Measurements from ENCODE around the gene STRAP. TPM values are rescaled to one million over a fixed set of nuclear protein-coding genes. Genes with fewer than 3 reads are reported as not detected.

Gene STRAP
- total and polyA plus RNA-seq, 8 donors, result 84.2 to 147 (median 133) TPM

DNA sequence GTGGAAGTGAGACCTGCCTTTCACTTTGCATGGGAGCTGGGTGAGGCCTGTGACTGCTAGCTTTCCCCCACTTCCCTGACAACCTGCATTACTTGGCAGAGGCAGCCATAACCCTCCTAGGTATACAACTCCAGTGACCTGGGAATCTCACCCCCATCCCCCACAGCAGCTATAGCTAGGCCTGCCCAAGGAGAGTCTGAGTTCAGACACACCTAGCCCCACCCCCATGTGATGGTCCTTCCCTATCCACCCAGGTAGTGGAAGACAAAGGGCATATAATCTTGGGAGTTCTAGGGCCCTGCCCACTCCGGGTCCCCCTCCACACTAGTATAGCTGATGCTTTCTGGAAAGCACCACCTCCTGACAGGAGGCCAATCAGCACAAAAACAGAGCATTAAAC is 6.3 kb upstream of the STRAP start:
- no peaks in the 10 kb centered on the region for H3K4me1 ChIP-seq
- H3K9me3 ChIP-seq, result no peaks in the 10 kb centered on the region
- no peak overlapping the region for H3K27ac ChIP-seq
- H3K36me3 ChIP-seq, result no peaks in the 10 kb centered on the region
- TF ChIP-seq, protein P1, sequence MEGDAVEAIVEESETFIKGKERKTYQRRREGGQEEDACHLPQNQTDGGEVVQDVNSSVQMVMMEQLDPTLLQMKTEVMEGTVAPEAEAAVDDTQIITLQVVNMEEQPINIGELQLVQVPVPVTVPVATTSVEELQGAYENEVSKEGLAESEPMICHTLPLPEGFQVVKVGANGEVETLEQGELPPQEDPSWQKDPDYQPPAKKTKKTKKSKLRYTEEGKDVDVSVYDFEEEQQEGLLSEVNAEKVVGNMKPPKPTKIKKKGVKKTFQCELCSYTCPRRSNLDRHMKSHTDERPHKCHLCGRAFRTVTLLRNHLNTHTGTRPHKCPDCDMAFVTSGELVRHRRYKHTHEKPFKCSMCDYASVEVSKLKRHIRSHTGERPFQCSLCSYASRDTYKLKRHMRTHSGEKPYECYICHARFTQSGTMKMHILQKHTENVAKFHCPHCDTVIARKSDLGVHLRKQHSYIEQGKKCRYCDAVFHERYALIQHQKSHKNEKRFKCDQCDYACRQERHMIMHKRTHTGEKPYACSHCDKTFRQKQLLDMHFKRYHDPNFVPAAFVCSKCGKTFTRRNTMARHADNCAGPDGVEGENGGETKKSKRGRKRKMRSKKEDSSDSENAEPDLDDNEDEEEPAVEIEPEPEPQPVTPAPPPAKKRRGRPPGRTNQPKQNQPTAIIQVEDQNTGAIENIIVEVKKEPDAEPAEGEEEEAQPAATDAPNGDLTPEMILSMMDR (IDR thresholded peaks at IDR 0.05), result no peak
- DNase-seq (no peak), ATAC-seq (no peak)
- H3K4me3 ChIP-seq, result no peak overlapping the region
- intact Hi-C loops (cut with DNase I), result no loop called here
- no peaks in the 10 kb centered on the region for H3K27me3 ChIP-seq

DNA sequence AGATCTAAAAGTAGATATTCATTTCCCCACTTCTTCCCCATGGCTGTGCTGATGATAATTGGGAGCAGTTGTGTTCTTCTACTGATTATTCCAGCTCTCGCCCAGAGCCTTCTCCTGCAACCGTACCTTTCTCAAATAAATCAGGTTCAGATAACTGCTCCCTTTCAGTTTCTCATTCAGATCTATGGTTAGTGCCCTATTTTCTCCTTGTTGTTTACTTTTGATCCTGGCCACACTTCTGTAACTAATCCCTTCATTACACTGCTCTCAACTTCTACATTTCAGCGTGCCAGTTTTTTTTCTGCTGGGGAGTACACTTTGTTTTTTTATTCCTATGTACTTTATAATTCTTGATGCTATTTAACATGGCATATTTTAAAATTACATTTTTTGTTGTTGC is 2.8 kb upstream of the STRAP start:
- Histone ChIP-seq H3K4me3 (no peak overlapping the region), H3K27ac (no peak overlapping the region), H3K27me3 (no peaks in the 10 kb centered on the region), H3K4me1 (peaks cover 11 to 24% of the 10 kb centered on the region in 2 donors), H3K9me3 (no peaks in the 10 kb centered on the region), H3K36me3 (no peaks in the 10 kb centered on the region)
- TF ChIP-seq, protein P1 (IDR thresholded peaks at IDR 0.05), result no peak
- intact Hi-C loops (cut with DNase I), result no loop called here
- ATAC-seq (no peak), DNase-seq (no peak)

DNA sequence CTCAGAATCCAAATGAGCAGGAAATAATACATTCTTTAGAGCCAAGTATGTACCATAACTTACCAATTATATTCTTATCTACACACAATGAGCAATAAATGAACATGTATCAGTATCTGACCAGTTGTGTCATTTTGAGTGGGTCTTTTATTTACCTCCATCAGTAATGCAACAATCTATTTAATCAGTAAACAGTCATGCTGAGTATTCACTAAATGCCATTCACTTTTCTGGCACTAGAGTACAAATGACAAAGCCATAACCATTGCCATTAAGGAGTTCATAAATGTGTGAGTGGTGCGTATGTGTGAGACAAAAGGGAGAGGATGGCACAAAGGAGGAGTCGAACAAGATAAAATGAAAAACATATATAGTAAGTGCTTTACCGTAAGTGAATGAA is 1.5 kb upstream of the STRAP start:
- ATAC-seq, result no peak

DNA sequence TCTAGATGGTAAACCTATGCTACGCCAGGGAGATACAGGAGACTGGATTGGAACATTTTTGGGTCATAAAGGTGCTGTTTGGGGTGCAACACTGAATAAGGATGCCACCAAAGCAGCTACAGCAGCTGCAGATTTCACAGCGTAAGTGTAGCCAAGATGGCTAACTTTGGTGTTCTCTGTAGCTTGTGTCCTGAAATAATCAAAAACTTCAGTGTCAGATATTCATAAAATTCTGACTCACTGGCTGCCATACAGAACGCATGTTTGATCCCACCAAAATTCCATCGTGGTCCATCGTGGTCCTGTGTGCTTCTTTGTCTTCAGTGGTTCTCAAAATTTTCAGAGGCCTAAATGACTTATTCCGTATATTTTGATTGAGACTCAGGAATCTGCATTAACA is 1.3 kb downstream of the STRAP start:
- Histone ChIP-seq H3K27ac (peak overlapping the region in 1 of 2 donors; percentile 96), H3K9me3 (no peaks in the 10 kb centered on the region), H3K27me3 (no peaks in the 10 kb centered on the region), H3K36me3 (peaks cover 0 to 16% of the 10 kb centered on the region in 2 donors), H3K4me1 (peaks cover 11 to 54% of the 10 kb centered on the region in 2 donors), H3K4me3 (peak overlapping the region; percentile 59 to 71)
- intact Hi-C loops (cut with DNase I), result no loop called here
- ATAC-seq (no peak), DNase-seq (no peak)
- TF ChIP-seq, protein P1 (IDR thresholded peaks at IDR 0.05), result no peak

More for the DNA sequence above, 1.5 kb upstream of the STRAP start:
- intact Hi-C loops (cut with DNase I), result no loop called here
- Histone ChIP-seq H3K4me1 (peaks cover 11 to 33% of the 10 kb centered on the region in 2 donors), H3K27ac (no peak overlapping the region), H3K4me3 (no peak overlapping the region), H3K36me3 (peaks cover 0 to 5% of the 10 kb centered on the region in 2 donors), H3K9me3 (no peaks in the 10 kb centered on the region), H3K27me3 (no peaks in the 10 kb centered on the region)
- no peak for DNase-seq
- TF ChIP-seq, protein P1 (IDR thresholded peaks at IDR 0.05), result no peak

DNA sequence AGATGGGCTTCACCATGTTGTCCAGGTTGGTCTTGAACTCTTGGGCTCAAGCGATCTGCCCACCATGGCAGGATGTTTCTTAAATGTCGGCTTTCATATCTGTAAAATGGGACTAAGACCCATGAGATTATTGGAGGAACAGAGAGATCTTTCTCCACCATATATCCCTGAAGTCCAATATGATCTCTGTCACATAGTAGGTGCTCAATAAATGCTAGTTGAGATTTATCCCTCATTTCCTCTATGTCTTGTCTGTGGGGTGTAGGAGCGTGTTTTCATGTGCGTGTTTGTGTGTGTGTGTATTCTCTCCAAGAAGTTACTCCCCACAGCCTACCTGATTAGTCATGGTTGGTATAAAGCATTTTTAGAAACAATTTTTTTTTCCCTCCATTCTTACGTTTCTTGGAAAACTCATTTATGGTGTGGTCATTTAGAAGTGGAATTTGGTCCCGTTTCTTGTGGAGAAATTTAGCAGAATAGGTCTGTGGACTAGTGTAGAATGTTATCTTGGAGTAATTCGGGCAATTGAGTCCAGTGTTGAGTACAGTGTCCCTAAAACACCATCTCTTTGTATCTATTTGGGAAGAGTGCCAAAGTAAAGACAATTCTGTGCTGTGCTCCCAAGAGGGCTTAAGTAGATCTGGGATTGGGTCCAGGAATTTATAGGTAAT is 4.3 kb downstream of the STRAP start:
- TF ChIP-seq, protein P1 (IDR thresholded peaks at IDR 0.05), result no peak
- Histone ChIP-seq H3K4me1 (peaks cover 11 to 52% of the 10 kb centered on the region in 2 donors), H3K36me3 (peaks cover 0 to 43% of the 10 kb centered on the region in 2 donors), H3K4me3 (no peak overlapping the region), H3K27ac (no peak overlapping the region), H3K27me3 (no peaks in the 10 kb centered on the region), H3K9me3 (no peaks in the 10 kb centered on the region)
- no peak for ATAC-seq
- intact Hi-C loops (cut with DNase I), result no loop called here
- DNase-seq, result no peak

Measured in left lung (tissue), 10 donors.